ENCODE measurements around the gene ANKS1B.

Gene ANKS1B

GRCh38 chr12:99383258-99383657 is 601.5 kb downstream of the ANKS1B start:
- no peaks in the 10 kb centered on the region for H3K9me3 ChIP-seq (ENCODE audit: control insufficient read depth, low read length)

DNA sequence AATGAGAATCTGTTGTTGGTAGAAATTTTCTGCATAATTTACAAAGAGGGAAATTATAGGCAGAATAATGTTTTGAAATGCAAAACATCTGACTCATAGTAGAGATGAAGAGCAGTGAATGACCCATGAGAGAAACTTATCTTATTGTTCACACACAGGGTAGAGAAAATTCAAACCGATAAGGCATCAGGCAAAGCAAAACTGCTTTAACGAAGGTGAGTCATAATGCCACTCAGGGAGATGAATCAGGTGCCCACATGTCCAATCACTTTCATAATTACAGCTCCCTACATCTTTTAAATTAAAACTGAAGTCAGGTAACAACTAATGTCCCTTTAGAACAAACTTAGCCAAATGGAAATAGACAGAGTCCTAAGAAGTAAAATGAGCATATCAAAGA is 602.7 kb downstream of the ANKS1B start:
- no peaks in the 10 kb centered on the region for H3K36me3 ChIP-seq (ENCODE audit: control insufficient read depth, insufficient read depth, low read length)
- H3K4me1 ChIP-seq (ENCODE audit: control insufficient read depth, insufficient read depth, low read length, poor library complexity, severe bottlenecking): no peaks in the 10 kb centered on the region
- H3K4me3 ChIP-seq (ENCODE audit: extremely low read depth, insufficient read depth, low read length, poor library complexity, severe bottlenecking): no peak overlapping the region
- H3K9me3 ChIP-seq (ENCODE audit: control insufficient read depth, low read length): no peaks in the 10 kb centered on the region
- no peak overlapping the region for H3K27ac ChIP-seq (ENCODE audit: low read depth, low read length, severe bottlenecking)
- 62% methylated on average over 2 of the region's 2 CpGs; no CpG with 5 or more reads in 1 of the 2 experiments for WGBS, 2 experiments (ENCODE audit: insufficient coverage in 2 of 2)

More at GRCh38 chr12:99383258-99383657, 601.5 kb downstream of the ANKS1B start:
- no peak overlapping the region for H3K4me3 ChIP-seq (ENCODE audit: extremely low read depth, insufficient read depth, low read length, poor library complexity, severe bottlenecking)
- no peaks in the 10 kb centered on the region for H3K4me1 ChIP-seq (ENCODE audit: control insufficient read depth, insufficient read depth, low read length, poor library complexity, severe bottlenecking)
- H3K27ac ChIP-seq (ENCODE audit: low read depth, low read length, severe bottlenecking): no peak overlapping the region
- 83 to 100% methylated on average over 3 to 4 of the region's 4 CpGs for WGBS, 2 experiments (ENCODE audit: insufficient coverage in 2 of 2)
- no peaks in the 10 kb centered on the region for H3K36me3 ChIP-seq (ENCODE audit: control insufficient read depth, insufficient read depth, low read length)

DNA sequence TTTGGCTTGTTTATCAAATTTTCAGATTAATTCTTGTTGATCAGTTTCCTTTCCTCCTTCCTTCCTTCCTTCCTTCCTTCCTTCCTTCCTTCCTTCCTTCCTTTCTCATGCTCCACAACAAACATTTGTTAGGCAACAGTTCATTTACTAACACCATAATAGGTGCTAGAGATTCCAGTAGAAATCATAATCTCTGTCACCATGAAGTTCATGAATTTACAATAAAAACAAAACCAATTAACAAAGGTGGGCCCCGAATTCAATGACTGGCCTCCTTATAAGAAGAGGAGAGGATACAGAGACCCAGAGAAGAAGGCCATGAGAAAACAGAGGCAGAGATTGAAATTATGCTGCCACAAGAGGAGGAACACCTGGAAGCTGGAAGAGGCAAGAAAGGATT is 604.0 kb downstream of the ANKS1B start:
- Histone ChIP-seq H3K4me1 (ENCODE audit: control insufficient read depth, insufficient read depth, low read length, poor library complexity, severe bottlenecking) (no peaks in the 10 kb centered on the region), H3K4me3 (ENCODE audit: extremely low read depth, insufficient read depth, low read length, poor library complexity, severe bottlenecking) (no peak overlapping the region), H3K27ac (ENCODE audit: low read depth, low read length, severe bottlenecking) (no peak overlapping the region), H3K9me3 (ENCODE audit: control insufficient read depth, low read length) (no peaks in the 10 kb centered on the region), H3K36me3 (ENCODE audit: control insufficient read depth, insufficient read depth, low read length) (no peaks in the 10 kb centered on the region)
- 100% methylated on average over 1 of the region's 1 CpG; no CpG with 5 or more reads in 1 of the 2 experiments for WGBS, 2 experiments (ENCODE audit: insufficient coverage in 2 of 2)

DNA sequence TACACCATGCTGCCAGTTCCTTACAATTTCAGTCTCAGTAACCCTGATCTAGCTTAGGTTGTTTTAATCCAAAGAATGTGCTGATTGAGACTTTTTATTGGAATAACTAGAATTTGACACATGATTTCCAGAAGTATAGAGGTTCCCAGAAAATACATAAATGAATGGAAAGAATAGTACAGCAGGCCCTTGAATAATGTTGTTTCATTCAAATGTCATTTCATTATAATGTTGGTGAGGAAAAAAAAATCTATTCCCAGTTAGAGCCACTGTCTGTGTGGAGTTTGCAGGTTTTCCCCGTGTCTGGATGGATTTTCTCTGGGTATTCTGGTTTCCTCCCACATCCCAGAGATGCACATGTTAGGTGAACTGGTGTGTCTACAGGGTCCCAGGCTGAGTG is 610.7 kb downstream of the ANKS1B start:
- H3K4me1 ChIP-seq (ENCODE audit: control insufficient read depth, insufficient read depth, low read length, poor library complexity, severe bottlenecking): no peaks in the 10 kb centered on the region
- H3K27ac ChIP-seq (ENCODE audit: low read depth, low read length, severe bottlenecking): no peak overlapping the region
- H3K9me3 ChIP-seq (ENCODE audit: control insufficient read depth, low read length): no peaks in the 10 kb centered on the region
- no peak overlapping the region for H3K4me3 ChIP-seq (ENCODE audit: extremely low read depth, insufficient read depth, low read length, poor library complexity, severe bottlenecking)
- no peaks in the 10 kb centered on the region for H3K36me3 ChIP-seq (ENCODE audit: control insufficient read depth, insufficient read depth, low read length)
- 83 to 100% methylated on average over 1 of the region's 1 CpG for WGBS, 2 experiments (ENCODE audit: insufficient coverage in 2 of 2)

DNA sequence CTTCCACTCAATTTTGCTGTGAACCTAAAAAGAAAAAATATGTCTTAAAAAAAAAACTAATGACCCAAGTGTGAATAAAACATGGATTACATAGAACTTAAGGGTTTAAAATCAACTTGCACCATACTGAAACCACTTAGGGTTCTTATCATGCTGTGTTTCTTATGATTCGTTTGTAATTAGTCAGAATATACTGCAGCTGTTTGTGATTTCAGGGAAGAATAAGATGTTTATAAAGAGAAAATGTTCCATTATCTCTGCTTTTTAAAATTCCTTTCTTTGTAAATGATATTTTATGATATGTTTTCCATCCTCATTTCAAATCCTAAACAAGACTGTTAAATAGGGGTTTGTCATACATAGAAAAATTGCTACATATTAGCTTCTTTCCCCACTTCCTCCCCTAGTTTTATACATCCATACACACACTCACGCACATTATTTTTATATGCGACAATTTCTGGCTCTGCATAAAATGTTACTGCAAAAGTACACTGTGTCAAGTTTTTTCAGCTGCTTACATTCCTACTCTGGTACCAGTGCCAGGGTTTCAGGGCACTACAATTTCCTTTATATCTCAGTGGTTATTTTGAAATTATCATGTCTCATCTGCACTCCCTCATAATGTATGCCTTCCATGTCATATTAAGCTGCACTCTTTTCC is 612.3 kb downstream of the ANKS1B start:
- Histone ChIP-seq H3K4me1 (ENCODE audit: control insufficient read depth, insufficient read depth, low read length, poor library complexity, severe bottlenecking) (no peaks in the 10 kb centered on the region), H3K27ac (ENCODE audit: low read depth, low read length, severe bottlenecking) (no peak overlapping the region), H3K9me3 (ENCODE audit: control insufficient read depth, low read length) (no peaks in the 10 kb centered on the region), H3K36me3 (ENCODE audit: control insufficient read depth, insufficient read depth, low read length) (no peaks in the 10 kb centered on the region), H3K4me3 (ENCODE audit: extremely low read depth, insufficient read depth, low read length, poor library complexity, severe bottlenecking) (no peak overlapping the region)
- 63 to 94% methylated on average over 2 to 3 of the region's 3 CpGs for WGBS, 2 experiments (ENCODE audit: insufficient coverage in 2 of 2)

DNA sequence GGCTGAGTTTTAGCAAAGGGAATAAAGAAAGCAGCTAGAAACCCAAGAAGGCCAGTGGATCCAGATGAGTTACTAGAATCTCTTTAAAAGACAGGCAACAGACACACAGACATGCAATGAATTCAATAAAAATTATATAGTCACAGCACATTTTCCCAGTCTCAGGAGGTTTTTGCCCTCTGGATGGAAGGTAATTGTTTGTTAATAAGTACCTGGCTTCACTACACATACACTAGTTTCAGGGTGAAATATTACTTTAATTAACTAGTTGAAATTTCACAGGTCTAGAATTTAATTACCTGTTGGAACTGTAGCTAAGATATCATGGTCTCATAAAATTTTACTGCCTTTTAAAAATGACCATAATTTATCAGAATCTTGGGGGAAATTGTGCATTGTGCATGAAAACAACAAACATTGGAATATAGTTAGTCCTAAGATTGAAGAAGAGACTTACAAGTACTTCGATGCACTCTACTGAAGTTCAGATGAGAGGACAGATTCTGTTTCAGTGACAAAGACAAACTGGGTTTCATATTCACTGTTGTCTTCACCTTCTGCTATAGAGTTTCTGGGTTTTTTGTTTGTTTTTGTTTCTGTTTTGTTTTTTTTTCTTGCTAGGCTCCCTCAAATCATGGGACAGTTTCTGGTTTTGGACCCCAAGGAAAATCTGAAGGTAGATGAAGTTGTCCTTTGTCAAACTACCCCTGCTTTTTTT is 614.2 kb downstream of the ANKS1B start:
- Histone ChIP-seq H3K27ac (ENCODE audit: low read depth, low read length, severe bottlenecking) (no peak overlapping the region), H3K4me3 (ENCODE audit: extremely low read depth, insufficient read depth, low read length, poor library complexity, severe bottlenecking) (no peak overlapping the region), H3K4me1 (ENCODE audit: control insufficient read depth, insufficient read depth, low read length, poor library complexity, severe bottlenecking) (no peaks in the 10 kb centered on the region), H3K9me3 (ENCODE audit: control insufficient read depth, low read length) (no peaks in the 10 kb centered on the region), H3K36me3 (ENCODE audit: control insufficient read depth, insufficient read depth, low read length) (no peaks in the 10 kb centered on the region)
- WGBS, 2 experiments (ENCODE audit: insufficient coverage in 2 of 2): 86 to 91% methylated on average over 1 of the region's 1 CpG

- Histone ChIP-seq H3K4me1 (ENCODE audit: control insufficient read depth, insufficient read depth, low read length, poor library complexity, severe bottlenecking) (no peaks in the 10 kb centered on the region), H3K36me3 (ENCODE audit: control insufficient read depth, insufficient read depth, low read length) (no peaks in the 10 kb centered on the region), H3K9me3 (ENCODE audit: control insufficient read depth, low read length) (no peaks in the 10 kb centered on the region), H3K4me3 (ENCODE audit: extremely low read depth, insufficient read depth, low read length, poor library complexity, severe bottlenecking) (no peak overlapping the region), H3K27ac (ENCODE audit: low read depth, low read length, severe bottlenecking) (no peak overlapping the region)
- no CpG with 5 or more reads among the region's 3 CpGs for WGBS, 2 experiments (ENCODE audit: insufficient coverage in 2 of 2)
Observed at GRCh38 chr12:99367181-99367580, 617.6 kb downstream of the ANKS1B start.

- no peaks in the 10 kb centered on the region for H3K36me3 ChIP-seq (ENCODE audit: control insufficient read depth, insufficient read depth, low read length)
- no peaks in the 10 kb centered on the region for H3K9me3 ChIP-seq (ENCODE audit: control insufficient read depth, low read length)
- peaks cover 7% of the 10 kb centered on the region for H3K4me1 ChIP-seq (ENCODE audit: control insufficient read depth, insufficient read depth, low read length, poor library complexity, severe bottlenecking)
- H3K4me3 ChIP-seq (ENCODE audit: extremely low read depth, insufficient read depth, low read length, poor library complexity, severe bottlenecking): no peak overlapping the region
- WGBS, 2 experiments (ENCODE audit: insufficient coverage in 2 of 2): 57 to 80% methylated on average over 1 of the region's 3 CpGs
- no peak overlapping the region for H3K27ac ChIP-seq (ENCODE audit: low read depth, low read length, severe bottlenecking)
Observed at GRCh38 chr12:99352269-99352668, 632.5 kb downstream of the ANKS1B start.

- Histone ChIP-seq H3K9me3 (ENCODE audit: control insufficient read depth, low read length) (no peaks in the 10 kb centered on the region), H3K4me3 (ENCODE audit: extremely low read depth, insufficient read depth, low read length, poor library complexity, severe bottlenecking) (no peak overlapping the region), H3K4me1 (ENCODE audit: control insufficient read depth, insufficient read depth, low read length, poor library complexity, severe bottlenecking) (no peaks in the 10 kb centered on the region), H3K27ac (ENCODE audit: low read depth, low read length, severe bottlenecking) (no peak overlapping the region), H3K36me3 (ENCODE audit: control insufficient read depth, insufficient read depth, low read length) (no peaks in the 10 kb centered on the region)
Observed at GRCh38 chr12:99343960-99344359, 640.8 kb downstream of the ANKS1B start.

- Histone ChIP-seq H3K36me3 (ENCODE audit: control insufficient read depth, insufficient read depth, low read length) (no peaks in the 10 kb centered on the region), H3K27ac (ENCODE audit: low read depth, low read length, severe bottlenecking) (no peak overlapping the region), H3K9me3 (ENCODE audit: control insufficient read depth, low read length) (no peaks in the 10 kb centered on the region), H3K4me1 (ENCODE audit: control insufficient read depth, insufficient read depth, low read length, poor library complexity, severe bottlenecking) (no peaks in the 10 kb centered on the region), H3K4me3 (ENCODE audit: extremely low read depth, insufficient read depth, low read length, poor library complexity, severe bottlenecking) (no peak overlapping the region)
- WGBS, 2 experiments (ENCODE audit: insufficient coverage in 2 of 2): 71 to 100% methylated on average over 1 to 3 of the region's 3 CpGs
Observed at GRCh38 chr12:99339663-99340062, 645.1 kb downstream of the ANKS1B start.

Measured in mesodermal cell (in vitro differentiated cells).